RCC 7860 (cell line): ENCODE measurements around the gene EXT2.

Source experiments
- DNase-seq: peaks from one replicate; pipeline ENCODE4 v3.0.0-alpha.2; 2015; ENCODE audit warnings: low spot score
- FAIRE-seq: peaks from 2 replicates; lab custom pipeline; 2012; peaks lifted over from hg19 to GRCh38; lab: Jason Lieb, UNC

Gene EXT2

GRCh38 chr11:44159848-44160721 is 64.6 kb downstream of the EXT2 start:
- FAIRE-seq (no peak), DNase-seq (no peak)

GRCh38 chr11:44162004-44162403 is 66.5 kb downstream of the EXT2 start:
- no peak for DNase-seq
- no peak for FAIRE-seq

GRCh38 chr11:44162662-44163061 is 67.2 kb downstream of the EXT2 start:
- FAIRE-seq (no peak), DNase-seq (no peak)

GRCh38 chr11:44165432-44165831 is 70.0 kb downstream of the EXT2 start:
- DNase-seq, result no peak
- FAIRE-seq, result no peak

GRCh38 chr11:44167046-44167445 is 71.6 kb downstream of the EXT2 start:
- FAIRE-seq (no peak), DNase-seq (no peak)

GRCh38 chr11:44171518-44171917 is 76.0 kb downstream of the EXT2 start:
- DNase-seq (no peak), FAIRE-seq (no peak)

- DNase-seq (no peak), FAIRE-seq (no peak)
These were observed 77.5 kb downstream of the EXT2 start for GRCh38 chr11:44172966-44173365.

GRCh38 chr11:44174842-44175241 is 79.4 kb downstream of the EXT2 start:
- FAIRE-seq (no peak), DNase-seq (no peak)

GRCh38 chr11:44176546-44177213 is 81.2 kb downstream of the EXT2 start:
- FAIRE-seq (no peak), DNase-seq (no peak)

GRCh38 chr11:44177905-44178304 is 82.4 kb downstream of the EXT2 start:
- FAIRE-seq (no peak), DNase-seq (no peak)

GRCh38 chr11:44178381-44178780 is 82.9 kb downstream of the EXT2 start:
- DNase-seq (no peak), FAIRE-seq (no peak)

- FAIRE-seq (no peak), DNase-seq (no peak)
These were observed 83.7 kb downstream of the EXT2 start for GRCh38 chr11:44179173-44179572.

- FAIRE-seq (no peak), DNase-seq (no peak)
These were observed 84.6 kb downstream of the EXT2 start for GRCh38 chr11:44180107-44180506.

- no peak for FAIRE-seq
- DNase-seq, result no peak
These were observed 90.0 kb downstream of the EXT2 start for GRCh38 chr11:44185522-44185921.

GRCh38 chr11:44186321-44186930 is 90.9 kb downstream of the EXT2 start:
- FAIRE-seq (no peak), DNase-seq (no peak)

- no peak for DNase-seq
- FAIRE-seq, result no peak
These were observed 93.2 kb downstream of the EXT2 start for GRCh38 chr11:44188643-44189042.

GRCh38 chr11:44189986-44190882 is 94.8 kb downstream of the EXT2 start:
- FAIRE-seq, result no peak
- no peak for DNase-seq

- no peak for DNase-seq
- no peak for FAIRE-seq
These were observed 95.4 kb downstream of the EXT2 start for GRCh38 chr11:44190883-44191230.

GRCh38 chr11:44191322-44192016 is 96.0 kb downstream of the EXT2 start:
- no peak for FAIRE-seq
- DNase-seq, result no peak

- no peak for FAIRE-seq
- DNase-seq, result no peak
These were observed 96.5 kb downstream of the EXT2 start for GRCh38 chr11:44192017-44192385.
